Esophagus (tissue), 2 donors: ENCODE measurements around the gene UTF1. TPM values are rescaled to one million over a fixed set of nuclear protein-coding genes. Genes with fewer than 3 reads are reported as not detected.

Source experiments
- H3K27ac ChIP-seq, 2 donors: one replicate each; pipeline ENCODE4 v1.5.1; 2013; ENCODE audit warnings: low read depth in 2 of 2, mild to moderate bottlenecking in 2 of 2, inconsistent platforms in 1 of 2, low read length in 1 of 2, moderate library complexity in 1 of 2
- H3K27me3 ChIP-seq, 2 donors: one replicate each; pipeline ENCODE4 v1.6.1; 2013; ENCODE audit warnings: low read length in 2 of 2, control low read depth in 1 of 2, mild to moderate bottlenecking in 1 of 2; ENCODE audit not compliant: insufficient read depth in 2 of 2, control insufficient read depth in 1 of 2
- H3K36me3 ChIP-seq, 2 donors: one replicate each; pipeline ENCODE4 v1.6.1; 2013; ENCODE audit warnings: low read length in 1 of 2; ENCODE audit not compliant: control insufficient read depth in 2 of 2, insufficient read depth in 2 of 2
- H3K4me1 ChIP-seq, 2 donors: one replicate each; pipeline ENCODE4 v1.6.1; 2013; ENCODE audit warnings: low read length in 1 of 2; ENCODE audit not compliant: control insufficient read depth in 2 of 2, insufficient read depth in 2 of 2
- H3K4me3 ChIP-seq, 2 donors: one replicate each; pipeline ENCODE4 v1.5.1; 2013; ENCODE audit warnings: low read length in 2 of 2, mild to moderate bottlenecking in 2 of 2, low read depth in 1 of 2, moderate library complexity in 1 of 2
- H3K9me3 ChIP-seq, 2 donors: one replicate each; pipeline ENCODE4 v1.6.1; 2013; ENCODE audit warnings: mild to moderate bottlenecking in 2 of 2, low read depth in 1 of 2, low read length in 1 of 2, moderate library complexity in 1 of 2; ENCODE audit not compliant: control insufficient read depth in 2 of 2, insufficient read depth in 1 of 2
- WGBS, 2 donors: extraction: QIAGEN DNeasy Blood & Tissue Kit; methylation state at CpG; one replicate each; pipeline ENCODE4 v1.1.7; 2013; 5-methylcytosine and 5-hydroxymethylcytosine counted together
- polyA plus RNA-seq, 2 donors: library from polyadenylated mRNA; stranded (reverse); fragments of 200-250 nt; gene quantifications; one replicate each; pipeline ENCODE4 v1.2.3, GENCODE V29; 2013
- donor health status: healthy with polysubstance abuse.
- donor health status: Bipolar disorder and iron deficiency.

Gene UTF1
- polyA plus RNA-seq, 2 donors, result not detected

- peaks cover 0 to 6% of the 10 kb centered on the region in 2 donors for H3K9me3 ChIP-seq
- no peaks in the 10 kb centered on the region for H3K36me3 ChIP-seq
- H3K4me1 ChIP-seq, result no peaks in the 10 kb centered on the region
- WGBS, 2 donors, result 93 to 95% methylated on average over 22 to 23 of the region's 23 CpGs
- no peak overlapping the region for H3K4me3 ChIP-seq
- H3K27me3 ChIP-seq, result no peaks in the 10 kb centered on the region
- no peak overlapping the region for H3K27ac ChIP-seq
These were observed 34.4 kb upstream of the UTF1 start for GRCh38 chr10:133195611-133196010.

- H3K4me3 ChIP-seq, result no peak overlapping the region
- H3K9me3 ChIP-seq, result peaks cover 0 to 6% of the 10 kb centered on the region in 2 donors
- 74 to 79% methylated on average over 24 of the region's 24 CpGs for WGBS, 2 donors
- H3K27me3 ChIP-seq, result no peaks in the 10 kb centered on the region
- H3K4me1 ChIP-seq, result no peaks in the 10 kb centered on the region
- no peaks in the 10 kb centered on the region for H3K36me3 ChIP-seq
- H3K27ac ChIP-seq, result no peak overlapping the region
These were observed 33.6 kb upstream of the UTF1 start for GRCh38 chr10:133196221-133196915.

- H3K4me3 ChIP-seq, result no peak overlapping the region
- H3K36me3 ChIP-seq, result no peaks in the 10 kb centered on the region
- H3K27ac ChIP-seq, result no peak overlapping the region
- no peaks in the 10 kb centered on the region for H3K27me3 ChIP-seq
- WGBS, 2 donors, result 76 to 78% methylated on average over 32 to 40 of the region's 40 CpGs
- no peaks in the 10 kb centered on the region for H3K4me1 ChIP-seq
- H3K9me3 ChIP-seq, result peaks cover 0 to 3% of the 10 kb centered on the region in 2 donors
These were observed 32.9 kb upstream of the UTF1 start for GRCh38 chr10:133196936-133197758.

- H3K27ac ChIP-seq, result no peak overlapping the region
- no peaks in the 10 kb centered on the region for H3K36me3 ChIP-seq
- peaks cover 0 to 3% of the 10 kb centered on the region in 2 donors for H3K9me3 ChIP-seq
- 88 to 90% methylated on average over 7 to 9 of the region's 9 CpGs for WGBS, 2 donors
- H3K4me1 ChIP-seq, result no peaks in the 10 kb centered on the region
- no peaks in the 10 kb centered on the region for H3K27me3 ChIP-seq
- no peak overlapping the region for H3K4me3 ChIP-seq
These were observed 32.2 kb upstream of the UTF1 start for GRCh38 chr10:133197786-133198185.

GRCh38 chr10:133198206-133198605 is 31.8 kb upstream of the UTF1 start:
- H3K27me3 ChIP-seq, result no peaks in the 10 kb centered on the region
- peaks cover 0 to 3% of the 10 kb centered on the region in 2 donors for H3K9me3 ChIP-seq
- H3K4me3 ChIP-seq, result no peak overlapping the region
- no peaks in the 10 kb centered on the region for H3K36me3 ChIP-seq
- no peak overlapping the region for H3K27ac ChIP-seq
- H3K4me1 ChIP-seq, result no peaks in the 10 kb centered on the region
- 92 to 95% methylated on average over 22 to 26 of the region's 26 CpGs for WGBS, 2 donors

- Histone ChIP-seq H3K36me3 (no peaks in the 10 kb centered on the region), H3K4me1 (no peaks in the 10 kb centered on the region), H3K27me3 (no peaks in the 10 kb centered on the region), H3K9me3 (peaks cover 0 to 3% of the 10 kb centered on the region in 2 donors), H3K27ac (no peak overlapping the region), H3K4me3 (no peak overlapping the region)
- WGBS, 2 donors, result 80 to 87% methylated on average over 43 to 54 of the region's 54 CpGs
These were observed 31.2 kb upstream of the UTF1 start for GRCh38 chr10:133198621-133199487.

GRCh38 chr10:133199488-133199885 is 30.5 kb upstream of the UTF1 start:
- Histone ChIP-seq H3K27ac (no peak overlapping the region), H3K9me3 (peaks cover 0 to 3% of the 10 kb centered on the region in 2 donors), H3K4me3 (no peak overlapping the region), H3K27me3 (no peaks in the 10 kb centered on the region), H3K36me3 (no peaks in the 10 kb centered on the region), H3K4me1 (no peaks in the 10 kb centered on the region)
- 81 to 87% methylated on average over 13 of the region's 13 CpGs for WGBS, 2 donors

GRCh38 chr10:133199992-133200611 is 29.9 kb upstream of the UTF1 start:
- H3K27ac ChIP-seq, result no peak overlapping the region
- H3K36me3 ChIP-seq, result no peaks in the 10 kb centered on the region
- no peak overlapping the region for H3K4me3 ChIP-seq
- peaks cover 0 to 3% of the 10 kb centered on the region in 2 donors for H3K9me3 ChIP-seq
- 44 to 46% methylated on average over 27 to 38 of the region's 38 CpGs for whole genome bisulfite sequencing, 2 donors
- no peaks in the 10 kb centered on the region for H3K27me3 ChIP-seq
- no peaks in the 10 kb centered on the region for H3K4me1 ChIP-seq

- H3K4me3 ChIP-seq, result no peak overlapping the region
- H3K27ac ChIP-seq, result no peak overlapping the region
- 71 to 75% methylated on average over 15 of the region's 15 CpGs for WGBS, 2 donors
- H3K36me3 ChIP-seq, result no peaks in the 10 kb centered on the region
- peaks cover 0 to 3% of the 10 kb centered on the region in 2 donors for H3K9me3 ChIP-seq
- H3K4me1 ChIP-seq, result no peaks in the 10 kb centered on the region
- no peaks in the 10 kb centered on the region for H3K27me3 ChIP-seq
These were observed 29.4 kb upstream of the UTF1 start for GRCh38 chr10:133200621-133201031.
